Common myeloid progenitor, CD34-positive (primary cell): ENCODE data around the gene RIN1.
"Not testable (repeated sequence)": the region's sequence is repeated elsewhere in the genome, so short reads cannot be mapped to it uniquely, and the experiment has no call there.

Source experiments
- CTCF ChIA-PET: fragments of 350-600 bp; sonication (Branson Sonifier 250); formaldehyde crosslinking; loops from one replicate; lab custom pipeline; 2021; ENCODE audit warnings: antibody characterized with exemption; lab: Charles Lee
- POLR2A ChIA-PET: fragments of 350-600 bp; sonication (Branson Sonifier 250); formaldehyde crosslinking; loops from one replicate; lab custom pipeline; 2021; ENCODE audit warnings: antibody characterized with exemption; lab: Charles Lee
- DNase-seq, 3 donors: peaks; one replicate each; pipeline versions ENCODE4 v3.0.0 to v3.0.0-alpha.2; 2013
- H3K27ac ChIP-seq, 2 experiments: 1 replicate in 1 of 2; 2 replicates in 1 of 2; pipeline ENCODE4 v1.7.0; 2013; ENCODE audit warnings: inconsistent platforms in 2 of 2, low read length in 2 of 2, mild to moderate bottlenecking in 2 of 2, low read depth in 1 of 2, moderate library complexity in 1 of 2; ENCODE audit not compliant: severe bottlenecking in 2 of 2, insufficient read depth in 1 of 2, poor library complexity in 1 of 2
- H3K27me3 ChIP-seq, 5 experiments: replicated peaks in 2 of 5; 1 replicate in 3 of 5; 2 replicates in 2 of 5; pipeline versions ENCODE4 v1.6.1 to v1.7.0; 2013; ENCODE audit warnings: low read length in 4 of 5, mild to moderate bottlenecking in 2 of 5, moderate library complexity in 2 of 5, inconsistent platforms in 1 of 5; ENCODE audit not compliant: insufficient read depth in 5 of 5, control insufficient read depth in 4 of 5
- H3K36me3 ChIP-seq, 4 experiments: 1 replicate in 2 of 4; 2 replicates in 2 of 4; pipeline versions ENCODE4 v1.6.1 to v1.7.0; 2013; ENCODE audit warnings: low read length in 3 of 4, control low read depth in 1 of 4, mild to moderate bottlenecking in 1 of 4; ENCODE audit not compliant: control insufficient read depth in 4 of 4, insufficient read depth in 4 of 4
- H3K4me1 ChIP-seq, 4 experiments: 1 replicate in 3 of 4; 2 replicates in 1 of 4; pipeline versions ENCODE4 v1.6.1 to v1.7.1; 2013; ENCODE audit warnings: low read length in 3 of 4, mild to moderate bottlenecking in 3 of 4, control low read depth in 1 of 4, inconsistent platforms in 1 of 4, moderate library complexity in 1 of 4; ENCODE audit not compliant: control insufficient read depth in 4 of 4, insufficient read depth in 4 of 4; ENCODE audit errors: control extremely low read depth in 1 of 4
- H3K4me3 ChIP-seq, 7 experiments: 1 replicate in 4 of 7; 2 replicates in 3 of 7; pipeline versions ENCODE4 v1.5.1 to v1.7.0; 2013; ENCODE audit warnings: mild to moderate bottlenecking in 7 of 7, low read length in 6 of 7, moderate library complexity in 6 of 7, inconsistent platforms in 2 of 7, low read depth in 2 of 7, control low read depth in 1 of 7; ENCODE audit not compliant: insufficient read depth in 4 of 7, control insufficient read depth in 1 of 7; ENCODE audit errors: extremely low read depth in 1 of 7
- H3K9me3 ChIP-seq, 5 experiments: 1 replicate in 4 of 5; 2 replicates in 1 of 5; pipeline versions ENCODE4 v1.6.1 to v1.7.1; 2013; ENCODE audit warnings: low read length in 4 of 5, mild to moderate bottlenecking in 2 of 5, inconsistent platforms in 1 of 5, low read depth in 1 of 5, moderate library complexity in 1 of 5; ENCODE audit not compliant: control insufficient read depth in 4 of 5, insufficient read depth in 2 of 5; ENCODE audit errors: control extremely low read depth in 1 of 5
- WGBS: methylation state at CpG from one replicate; pipeline ENCODE4 v1.1.5; 2013; ENCODE audit not compliant: insufficient coverage; 5-methylcytosine and 5-hydroxymethylcytosine counted together

RIN1 gene

GRCh38 chr11:66350560-66351235 lies 14.5 kb upstream of the RIN1 start:
- H3K9me3 ChIP-seq, H3K36me3 ChIP-seq, H3K4me3 ChIP-seq, H3K27me3 ChIP-seq, POLR2A ChIA-PET, H3K27ac ChIP-seq, DNase-seq: not testable (repeated sequence)
- WGBS: 93% methylated on average over 2 of the region's 8 CpGs
- CTCF ChIA-PET: interaction anchor here (0.7 to 1.9 kb wide), 6 partner anchors 13 to 890 kb away, joined by 3 to 4 read pairs (median 3); no protein-coding TSS in a partner anchor
- peaks cover 0 to 23% (median 16%) of the 10 kb centered on the region in 4 experiments for H3K4me1 ChIP-seq

- no peaks in the 10 kb centered on the region for H3K27me3 ChIP-seq
- no peak for DNase-seq
- H3K4me3 ChIP-seq: no peak overlapping the region
- no peak overlapping the region for H3K27ac ChIP-seq
- H3K4me1 ChIP-seq: peaks cover 5 to 36% (median 28%) of the 10 kb centered on the region in 4 experiments
- ChIA-PET CTCF (interaction anchor here (1.9 kb wide), 1 partner anchor 40 kb away, joined by 4 read pairs; no protein-coding TSS in a partner anchor), POLR2A (no interaction called here)
- WGBS: 60% methylated on average over 1 of the region's 2 CpGs
- no peaks in the 10 kb centered on the region for H3K36me3 ChIP-seq
- no peaks in the 10 kb centered on the region for H3K9me3 ChIP-seq
Observed at GRCh38 chr11:66349084-66349386, 12.8 kb upstream of the RIN1 start.

GRCh38 chr11:66347425-66348276 lies 11.4 kb upstream of the RIN1 start, which contains the start of gene B4GAT1:
Gene B4GAT1, minus strand, starts transcription at chr11:66347629. Its CDS starts 84 bp downstream, at chr11:66347545.
- Histone ChIP-seq H3K27ac (peak within 1 kb of the TSS in 1 of 2 experiments; percentile 73), H3K9me3 (no peaks in the 10 kb centered on the region), H3K4me3 (peak within 1 kb of the TSS; percentile 79 to 94 (median 89)), H3K36me3 (peaks cover 0 to 3% (median 1%) of the 10 kb centered on the region in 4 experiments), H3K4me1 (peaks cover 6 to 41% (median 32%) of the 10 kb centered on the region in 4 experiments), H3K27me3 (no peaks in the 10 kb centered on the region)
- 0% methylated on average over 70 of the region's 101 CpGs for WGBS
- DNase-seq: peak; percentile 89 to 98 (median 97)
- CTCF ChIA-PET: interaction anchor here (0.7 to 7.2 kb wide), 3 partner anchors 10 to 38 kb away, joined by 3 to 34 read pairs (median 3); no protein-coding TSS in a partner anchor
- POLR2A ChIA-PET: interaction anchor here (1.4 kb wide), 1 partner anchor 24 kb away, joined by 4 read pairs; the partner anchor contains the start of gene SLC29A2

- Histone ChIP-seq H3K4me1 (peaks cover 6 to 41% (median 32%) of the 10 kb centered on the region in 4 experiments), H3K9me3 (no peaks in the 10 kb centered on the region), H3K36me3 (peaks cover under 1 to 10% (median 7%) of the 10 kb centered on the region in 4 experiments), H3K27me3 (no peaks in the 10 kb centered on the region), H3K27ac (peak overlapping the region in 1 of 2 experiments; percentile 73), H3K4me3 (peak overlapping the region; percentile 52 to 92 (median 88))
- 35% methylated on average over 68 of the region's 68 CpGs for WGBS
- CTCF ChIA-PET: interaction anchor here (0.5 to 7.2 kb wide), 7 partner anchors 9 to 39 kb away, joined by 3 to 34 read pairs (median 4); partner anchors contain the start of gene RIN1
- peak in 1 of 3 donors; percentile 17 for DNase-seq
- POLR2A ChIA-PET: interaction anchor here (1.4 kb wide), 1 partner anchor 25 kb away, joined by 4 read pairs; the partner anchor contains the start of gene SLC29A2
Observed at GRCh38 chr11:66346476-66347424, 10.5 kb upstream of the RIN1 start.

- DNase-seq: no peak
- CTCF ChIA-PET: interaction anchor here (1.6 to 7.5 kb wide), 4 partner anchors 10 to 39 kb away, joined by 4 to 52 read pairs (median 24); partner anchors contain the start of gene RIN1
- peaks cover 6 to 41% (median 32%) of the 10 kb centered on the region in 4 experiments for H3K4me1 ChIP-seq
- H3K27ac ChIP-seq: peak overlapping the region; percentile 87 to 91
- POLR2A ChIA-PET: interaction anchor here (1.5 kb wide), 1 partner anchor 33 kb away, joined by 3 read pairs; no protein-coding TSS in a partner anchor
- H3K27me3 ChIP-seq: no peaks in the 10 kb centered on the region
- H3K4me3 ChIP-seq: peak overlapping the region in 6 of 7 experiments; percentile 10 to 99 (median 93)
- no peaks in the 10 kb centered on the region for H3K9me3 ChIP-seq
- H3K36me3 ChIP-seq: peaks cover 4 to 25% (median 21%) of the 10 kb centered on the region in 4 experiments
- 14% methylated on average over 7 of the region's 7 CpGs for WGBS
Observed at GRCh38 chr11:66345316-66345649, 9.0 kb upstream of the RIN1 start.
